Chondrocyte (in vitro differentiated cells): ENCODE data around the gene MRPL20. TPM values are rescaled to one million over a fixed set of nuclear protein-coding genes. Genes with fewer than 3 reads are reported as not detected.

ENCODE experiments used
- DNase-seq: peaks from one replicate; pipeline ENCODE4 v3.0.0; 2021; ENCODE audit warnings: mixed read lengths, low spot score
- H3K27ac Mint-ChIP-seq: one replicate; pipeline ENCODE4 v1.8.0; 2021; ENCODE audit warnings: mild to moderate bottlenecking, moderate library complexity, mixed read lengths; ENCODE audit not compliant: unreplicated experiment
- H3K27me3 Mint-ChIP-seq: 2 replicates; pipeline ENCODE4 v1.8.0; 2021; ENCODE audit warnings: low read depth, mixed read lengths
- H3K36me3 Mint-ChIP-seq: 2 replicates; pipeline ENCODE4 v1.8.0; 2021; ENCODE audit warnings: low read depth, mixed read lengths
- H3K4me1 Mint-ChIP-seq: 2 replicates; pipeline ENCODE4 v1.8.0; 2021; ENCODE audit warnings: low read depth, mild to moderate bottlenecking, mixed read lengths
- H3K4me3 Mint-ChIP-seq: one replicate; pipeline ENCODE4 v1.8.0; 2021; ENCODE audit warnings: mild to moderate bottlenecking, moderate library complexity, mixed read lengths; ENCODE audit not compliant: unreplicated experiment
- H3K9me3 Mint-ChIP-seq: 2 replicates; pipeline ENCODE4 v1.8.0; 2021; ENCODE audit warnings: low read depth, mixed read lengths
- total RNA-seq: library from RNA; stranded (reverse); gene quantifications from 3 replicates; pipeline ENCODE4 v1.2.1, GENCODE V29; 2021
- TF ChIP-seq, protein P1 (sequence below): fragments of 200-600 bp; sonication (generic); IDR thresholded peaks from 2 replicates; pipeline ENCODE4 v1.5.0; 2021; ENCODE audit warnings: antibody characterized with exemption, mild to moderate bottlenecking, moderate library complexity

The MRPL20 gene
- total RNA-seq, 1 donor from 2014 or later: 75.7 TPM

DNA sequence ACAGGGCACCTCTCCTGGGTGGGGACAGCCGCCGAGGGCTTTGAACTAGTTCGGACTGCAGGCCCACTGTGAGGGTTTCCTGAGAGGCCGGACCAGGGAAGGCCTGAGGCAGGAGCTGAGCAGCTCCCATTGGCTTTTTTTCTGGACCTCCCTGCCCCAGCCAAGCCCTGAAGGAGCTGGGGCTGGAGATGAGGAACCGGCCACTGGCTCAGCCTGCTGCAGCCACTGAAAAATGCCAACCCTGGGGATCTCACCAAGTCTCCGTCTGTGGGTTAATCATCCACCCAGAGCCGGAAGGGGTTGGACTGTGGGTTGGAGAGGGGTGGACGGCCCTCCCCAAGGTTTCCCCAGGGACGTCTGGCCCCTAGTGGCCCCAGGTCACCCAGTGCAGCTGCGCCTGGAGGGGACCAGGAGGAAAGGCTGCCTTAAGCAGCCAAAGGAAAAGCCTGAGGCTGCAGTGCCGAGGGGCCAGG lies 30.8 kb upstream of the MRPL20 start:
- peaks cover 17% of the 10 kb centered on the region for H3K4me1 Mint-ChIP-seq
- H3K27ac Mint-ChIP-seq: no peak overlapping the region
- TF ChIP-seq, protein P1, sequence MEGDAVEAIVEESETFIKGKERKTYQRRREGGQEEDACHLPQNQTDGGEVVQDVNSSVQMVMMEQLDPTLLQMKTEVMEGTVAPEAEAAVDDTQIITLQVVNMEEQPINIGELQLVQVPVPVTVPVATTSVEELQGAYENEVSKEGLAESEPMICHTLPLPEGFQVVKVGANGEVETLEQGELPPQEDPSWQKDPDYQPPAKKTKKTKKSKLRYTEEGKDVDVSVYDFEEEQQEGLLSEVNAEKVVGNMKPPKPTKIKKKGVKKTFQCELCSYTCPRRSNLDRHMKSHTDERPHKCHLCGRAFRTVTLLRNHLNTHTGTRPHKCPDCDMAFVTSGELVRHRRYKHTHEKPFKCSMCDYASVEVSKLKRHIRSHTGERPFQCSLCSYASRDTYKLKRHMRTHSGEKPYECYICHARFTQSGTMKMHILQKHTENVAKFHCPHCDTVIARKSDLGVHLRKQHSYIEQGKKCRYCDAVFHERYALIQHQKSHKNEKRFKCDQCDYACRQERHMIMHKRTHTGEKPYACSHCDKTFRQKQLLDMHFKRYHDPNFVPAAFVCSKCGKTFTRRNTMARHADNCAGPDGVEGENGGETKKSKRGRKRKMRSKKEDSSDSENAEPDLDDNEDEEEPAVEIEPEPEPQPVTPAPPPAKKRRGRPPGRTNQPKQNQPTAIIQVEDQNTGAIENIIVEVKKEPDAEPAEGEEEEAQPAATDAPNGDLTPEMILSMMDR: no peak
- H3K4me3 Mint-ChIP-seq: no peak overlapping the region
- no peaks in the 10 kb centered on the region for H3K36me3 Mint-ChIP-seq
- DNase-seq: no peak
- H3K9me3 Mint-ChIP-seq: no peaks in the 10 kb centered on the region
- H3K27me3 Mint-ChIP-seq: no peaks in the 10 kb centered on the region

DNA sequence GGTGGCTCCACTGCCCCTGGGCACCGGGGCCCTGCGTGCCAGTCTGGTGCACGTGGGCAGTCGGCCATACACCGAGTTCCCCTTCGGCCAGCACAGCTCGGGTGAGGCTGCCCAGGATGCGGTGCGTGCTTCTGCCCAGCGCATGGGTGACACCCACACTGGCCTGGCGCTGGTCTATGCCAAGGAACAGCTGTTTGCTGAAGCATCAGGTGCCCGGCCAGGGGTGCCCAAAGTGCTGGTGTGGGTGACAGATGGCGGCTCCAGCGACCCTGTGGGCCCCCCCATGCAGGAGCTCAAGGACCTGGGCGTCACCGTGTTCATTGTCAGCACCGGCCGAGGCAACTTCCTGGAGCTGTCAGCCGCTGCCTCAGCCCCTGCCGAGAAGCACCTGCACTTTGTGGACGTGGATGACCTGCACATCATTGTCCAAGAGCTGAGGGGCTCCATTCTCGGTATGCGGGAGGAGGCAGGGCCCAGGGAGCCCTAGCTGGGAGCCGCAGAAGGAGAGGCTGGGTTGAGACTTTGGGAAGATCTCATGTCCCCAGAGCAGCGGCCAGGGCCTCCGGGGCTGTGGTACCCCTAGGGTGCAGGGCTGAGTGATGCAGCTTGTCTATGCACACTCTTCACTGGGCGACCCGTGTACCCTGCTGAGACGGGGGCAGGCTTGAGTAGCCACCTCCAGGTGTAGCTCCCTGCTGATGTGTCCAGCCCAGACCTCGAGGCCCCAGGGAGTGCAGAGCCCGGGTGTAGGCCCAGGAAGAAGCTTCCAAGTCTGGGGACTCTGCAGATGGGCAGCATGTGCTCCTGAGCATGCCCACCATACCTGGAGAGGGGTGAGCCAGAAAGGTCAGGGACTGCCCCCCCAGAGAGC lies 30.2 kb upstream of the MRPL20 start:
- peaks cover 21% of the 10 kb centered on the region for H3K4me1 Mint-ChIP-seq
- no peaks in the 10 kb centered on the region for H3K27me3 Mint-ChIP-seq
- H3K27ac Mint-ChIP-seq: no peak overlapping the region
- H3K4me3 Mint-ChIP-seq: no peak overlapping the region
- no peaks in the 10 kb centered on the region for H3K36me3 Mint-ChIP-seq
- no peak for DNase-seq
- H3K9me3 Mint-ChIP-seq: no peaks in the 10 kb centered on the region
- TF ChIP-seq, protein P1: no peak

DNA sequence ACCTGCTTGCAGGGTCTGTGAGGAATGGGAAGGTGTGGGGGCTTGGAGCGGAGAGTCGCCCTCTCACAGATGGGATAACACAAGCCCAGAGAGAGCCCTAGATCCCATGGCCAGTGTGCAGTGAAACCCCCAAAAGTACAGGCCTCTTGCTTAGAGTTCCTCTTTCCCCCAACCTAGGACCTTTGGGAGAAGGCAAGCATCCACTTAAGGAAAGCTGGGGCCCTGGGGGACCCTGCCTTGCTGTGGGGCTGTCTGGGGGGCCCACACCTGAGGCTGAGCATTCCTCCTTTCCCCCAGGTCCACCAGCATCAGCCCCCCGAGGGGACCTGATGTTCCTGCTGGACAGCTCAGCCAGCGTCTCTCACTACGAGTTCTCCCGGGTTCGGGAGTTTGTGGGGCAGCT lies 29.5 kb upstream of the MRPL20 start:
- no peaks in the 10 kb centered on the region for H3K27me3 Mint-ChIP-seq
- DNase-seq: no peak
- peaks cover 27% of the 10 kb centered on the region for H3K4me1 Mint-ChIP-seq
- TF ChIP-seq, protein P1: no peak
- H3K9me3 Mint-ChIP-seq: no peaks in the 10 kb centered on the region
- H3K36me3 Mint-ChIP-seq: no peaks in the 10 kb centered on the region
- no peak overlapping the region for H3K27ac Mint-ChIP-seq
- H3K4me3 Mint-ChIP-seq: peak overlapping the region; percentile 67

DNA sequence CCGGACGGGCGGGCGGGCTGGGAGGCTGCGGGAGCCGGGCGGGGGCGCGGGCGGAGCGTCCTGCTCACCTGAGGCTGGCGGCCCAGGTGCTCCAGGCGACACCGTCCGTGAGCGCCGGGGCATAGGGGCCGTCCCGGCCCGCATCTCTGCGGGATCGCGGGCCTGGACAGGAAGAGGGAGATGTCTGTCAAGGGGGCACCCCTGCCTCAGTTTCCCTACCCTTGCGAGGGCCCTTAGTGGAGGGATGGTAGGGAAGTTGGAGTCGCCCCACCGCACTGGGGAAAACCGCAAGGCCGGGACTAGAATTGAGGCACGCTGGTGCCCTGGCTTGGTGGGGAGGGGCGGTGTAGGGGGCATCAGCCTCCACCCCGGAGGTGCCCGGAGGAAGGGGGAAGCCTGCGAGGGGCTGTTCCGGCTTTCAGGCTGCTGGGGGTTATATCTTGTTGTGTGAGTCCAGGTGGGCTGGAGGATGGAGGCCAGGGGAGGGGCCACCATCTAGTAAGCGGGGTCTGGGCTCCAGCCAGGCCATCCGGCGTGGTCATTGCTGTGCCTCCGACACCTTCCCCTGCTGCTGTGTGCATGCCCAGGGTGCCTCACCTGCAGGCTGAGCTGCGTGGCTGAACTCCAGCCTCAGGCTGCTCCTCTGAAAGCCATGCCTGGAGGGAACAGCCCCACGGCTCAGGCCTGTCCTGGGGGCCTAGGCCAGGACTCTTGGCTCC lies 29.0 kb upstream of the MRPL20 start:
- Mint-ChIP-seq H3K9me3 (no peaks in the 10 kb centered on the region), H3K27me3 (no peaks in the 10 kb centered on the region), H3K27ac (no peak overlapping the region), H3K36me3 (no peaks in the 10 kb centered on the region), H3K4me3 (peak overlapping the region; percentile 67), H3K4me1 (peaks cover 32% of the 10 kb centered on the region)
- TF ChIP-seq, protein P1: no peak
- no peak for DNase-seq

DNA sequence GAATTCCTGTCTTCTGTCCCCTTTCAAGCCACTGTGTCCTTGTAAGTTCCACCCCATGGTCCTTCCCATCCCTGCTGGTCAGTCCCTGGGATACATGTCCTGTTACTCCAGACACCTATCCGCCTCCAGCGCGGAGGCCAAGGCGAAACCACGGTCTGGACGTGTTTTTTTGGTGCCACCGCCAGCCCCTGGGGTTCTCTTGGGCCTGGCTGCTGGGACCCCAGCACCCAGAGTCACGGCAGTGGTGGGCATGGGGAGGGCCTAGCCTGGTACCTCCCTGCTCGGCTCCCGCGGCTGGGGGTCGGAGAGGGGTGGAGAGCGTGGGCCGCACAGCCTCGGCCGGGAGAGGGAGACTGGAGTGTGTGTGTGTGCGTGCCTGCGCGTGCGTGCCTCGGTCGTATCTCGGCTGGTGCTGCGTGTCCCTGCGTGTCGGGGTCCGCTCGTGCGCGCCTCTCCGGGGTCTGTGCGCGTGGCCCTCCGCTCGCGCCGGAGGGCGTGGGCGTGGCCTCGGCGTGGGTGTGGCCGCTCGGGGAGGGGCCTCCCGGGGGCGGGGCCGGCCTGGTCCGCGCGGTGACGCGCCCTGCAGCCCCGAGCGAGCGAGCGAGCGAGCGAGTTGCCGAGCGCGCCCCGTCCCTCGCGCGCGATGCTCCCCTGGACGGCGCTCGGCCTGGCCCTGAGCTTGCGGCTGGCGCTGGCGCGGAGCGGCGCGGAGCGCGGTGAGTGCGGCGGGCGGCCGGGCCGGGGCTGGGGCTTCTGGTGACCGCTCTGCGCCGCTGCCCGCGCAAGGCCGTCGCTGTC lies 28.2 kb upstream of the MRPL20 start, which contains the start of gene VWA1:
Gene VWA1 (plus strand): TSS at position 585 of the 798 bp plus-strand sequence. CDS start 59 bp downstream, at position 644.
- no peak within 1 kb of the TSS for H3K27ac Mint-ChIP-seq
- no peak for DNase-seq
- no peaks in the 10 kb centered on the region for H3K27me3 Mint-ChIP-seq
- no peaks in the 10 kb centered on the region for H3K9me3 Mint-ChIP-seq
- H3K36me3 Mint-ChIP-seq: no peaks in the 10 kb centered on the region
- peak within 1 kb of the TSS; percentile 67 for H3K4me3 Mint-ChIP-seq
- peaks cover 33% of the 10 kb centered on the region for H3K4me1 Mint-ChIP-seq
- TF ChIP-seq, protein P1: peak; percentile 25
